Femur (tissue), 1 donor: ENCODE data around the gene RANBP9.

ENCODE experiments used
- DNase-seq: peaks from one replicate; pipeline ENCODE4 v3.0.0-alpha.2; 2017

Gene RANBP9

GRCh38 chr6:13648850-13649249, 62.8 kb downstream of the RANBP9 start:
- no peak for DNase-seq

GRCh38 chr6:13643125-13643524, 68.5 kb downstream of the RANBP9 start:
- no peak for DNase-seq

- DNase-seq: no peak
These were observed 70.3 kb downstream of the RANBP9 start for GRCh38 chr6:13641315-13641714.

DNA sequence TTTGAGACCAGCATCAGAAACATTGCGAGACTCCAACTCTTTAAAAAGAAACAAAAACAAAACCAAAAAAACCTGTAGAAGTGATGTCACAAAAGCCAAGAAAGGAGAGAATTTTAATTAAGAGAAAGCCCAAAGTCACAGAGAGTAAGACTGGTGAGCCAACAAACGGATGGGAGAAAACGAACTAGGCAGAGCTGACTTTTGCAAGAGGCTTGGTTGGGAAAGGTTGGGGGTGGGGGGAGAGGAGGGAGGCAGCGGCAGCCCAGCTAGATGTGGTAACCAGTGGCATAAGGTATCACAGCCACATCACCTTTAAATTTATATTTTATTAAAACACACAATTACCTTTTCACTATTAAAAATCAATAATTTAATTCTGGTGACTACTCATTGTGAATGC, 73.0 kb downstream of the RANBP9 start:
- DNase-seq: no peak

DNA sequence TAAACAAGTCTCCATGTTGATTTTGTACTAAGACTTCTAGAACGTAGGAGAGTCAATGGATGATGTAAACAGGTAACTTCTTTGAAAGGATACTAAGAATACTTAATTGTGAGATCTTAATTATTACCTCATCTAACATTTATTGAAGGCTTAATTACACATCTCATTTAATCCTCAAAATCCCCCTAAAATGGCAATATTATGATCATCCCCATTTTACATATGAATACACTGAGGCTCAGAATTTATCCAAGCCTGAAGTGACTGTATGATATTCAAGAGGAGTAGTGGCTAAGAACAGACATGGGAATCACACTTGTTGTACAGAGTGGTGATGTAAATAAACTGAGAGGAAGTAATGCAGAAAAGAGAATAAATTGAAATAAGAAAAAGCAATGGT, 73.6 kb downstream of the RANBP9 start:
- no peak for DNase-seq

- no peak for DNase-seq
These were observed 75.5 kb downstream of the RANBP9 start for GRCh38 chr6:13635948-13636658.

DNA sequence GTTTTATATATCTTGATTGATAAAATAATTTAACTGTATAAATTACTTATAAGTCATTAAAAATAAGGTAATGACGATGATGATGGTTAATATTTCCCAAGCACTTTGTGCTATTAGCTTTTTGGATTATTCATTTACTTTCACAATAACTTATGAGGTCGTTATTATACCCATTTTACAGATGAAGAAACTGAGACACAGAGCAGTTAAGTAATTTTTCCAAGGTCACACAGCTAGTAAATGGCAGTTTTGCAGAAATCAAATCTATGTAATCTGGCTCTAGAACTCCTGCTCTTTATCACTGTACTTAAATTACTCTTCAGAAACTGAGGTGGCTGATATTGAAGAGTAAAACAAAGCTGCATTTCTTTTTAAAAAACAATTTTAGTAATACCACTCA, 78.3 kb downstream of the RANBP9 start:
- no peak for DNase-seq

GRCh38 chr6:13630499-13630898, 81.1 kb downstream of the RANBP9 start:
- no peak for DNase-seq

- no peak for DNase-seq
These were observed 82.0 kb downstream of the RANBP9 start for GRCh38 chr6:13629459-13630116.

DNA sequence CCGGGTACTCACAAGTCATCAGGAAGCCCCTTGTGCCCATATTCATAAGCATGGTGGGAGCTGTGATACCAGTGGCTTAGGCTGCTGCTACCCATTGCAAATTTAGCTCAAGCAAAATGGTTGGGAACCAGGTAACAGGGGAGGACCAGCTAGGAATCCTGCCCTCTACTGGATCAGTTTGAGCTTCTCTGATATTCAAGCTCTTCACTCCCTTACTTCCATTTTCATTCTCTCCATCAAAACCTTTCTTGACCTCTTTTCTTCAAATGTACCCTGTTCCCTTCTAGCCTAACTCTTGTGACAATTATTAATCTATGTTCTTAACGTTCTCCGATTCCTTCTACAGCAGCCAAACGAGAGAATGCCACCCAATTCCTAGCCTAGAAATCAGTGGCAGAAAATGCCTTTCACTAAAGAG, 86.8 kb downstream of the RANBP9 start:
- DNase-seq: no peak

DNA sequence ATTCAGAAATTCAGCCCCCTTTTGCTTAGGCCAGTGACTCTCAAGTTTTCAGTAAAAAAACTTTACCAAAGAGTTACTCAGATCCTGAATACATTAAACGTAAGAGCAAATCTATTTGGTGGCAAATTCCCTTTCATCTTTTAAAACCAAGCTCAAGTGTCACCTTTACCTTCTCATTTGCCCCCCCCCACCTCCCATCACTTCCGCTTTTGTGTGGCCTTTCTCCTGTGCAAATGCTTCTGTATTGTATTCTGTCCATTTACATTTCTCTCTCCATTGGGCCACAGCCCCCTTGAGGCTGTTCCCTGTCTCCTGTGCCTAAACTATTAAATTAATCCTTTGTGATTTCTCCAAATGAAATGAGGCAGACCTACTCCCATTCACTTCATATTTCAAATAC, 94.6 kb downstream of the RANBP9 start:
- DNase-seq: no peak

- DNase-seq: peak; percentile 61
These were observed 95.9 kb downstream of the RANBP9 start for GRCh38 chr6:13615792-13616120.

DNA sequence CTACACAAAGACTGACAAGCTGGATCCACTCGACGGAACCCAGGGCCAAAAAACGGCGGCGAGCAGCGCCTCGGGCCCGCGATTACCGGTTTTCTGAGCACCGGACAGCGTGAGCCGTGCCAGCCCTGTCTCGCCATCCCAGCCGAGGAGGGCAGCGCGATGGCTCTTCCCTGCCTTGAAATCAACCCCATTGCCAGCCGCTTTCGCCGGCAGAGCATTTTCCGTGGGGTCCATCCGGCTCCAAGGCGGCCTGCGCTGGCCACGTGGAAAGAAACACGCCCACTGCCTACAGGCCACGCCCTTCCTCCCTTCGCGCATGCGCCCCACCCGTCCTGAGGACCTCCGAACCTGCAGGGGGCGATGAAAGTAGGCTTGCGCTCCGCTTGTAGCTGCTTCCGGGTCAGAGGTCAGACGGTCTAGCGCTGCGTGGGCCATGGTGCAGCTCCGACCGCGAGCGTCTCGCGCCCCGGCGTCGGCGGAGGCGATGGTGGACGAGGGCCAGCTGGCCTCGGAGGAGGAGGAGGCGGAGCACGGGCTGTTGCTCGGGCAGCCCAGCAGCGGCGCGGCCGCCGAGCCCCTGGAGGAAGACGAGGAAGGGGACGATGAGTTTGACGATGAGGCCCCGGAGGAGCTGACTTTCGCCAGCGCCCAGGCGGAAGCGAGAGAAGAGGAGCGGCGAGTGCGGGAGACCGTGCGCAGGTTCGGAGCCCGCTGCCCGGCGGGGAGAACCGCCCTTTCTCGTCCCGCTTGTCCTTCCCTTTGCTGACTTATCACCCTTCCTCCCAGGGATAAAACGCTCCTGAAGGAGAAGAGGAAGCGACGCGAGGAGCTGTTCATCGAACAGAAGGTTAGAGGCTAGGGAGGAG, 96.5 kb downstream of the RANBP9 start, which contains the start of gene NOL7:
NOL7 (plus strand) TSS at position 410 of the 866 bp plus-strand sequence; CDS start at position 434, 24 bp downstream.
- DNase-seq: peak; percentile 98

GRCh38 chr6:13614126-13614925, 97.3 kb downstream of the RANBP9 start:
- no peak for DNase-seq

DNA sequence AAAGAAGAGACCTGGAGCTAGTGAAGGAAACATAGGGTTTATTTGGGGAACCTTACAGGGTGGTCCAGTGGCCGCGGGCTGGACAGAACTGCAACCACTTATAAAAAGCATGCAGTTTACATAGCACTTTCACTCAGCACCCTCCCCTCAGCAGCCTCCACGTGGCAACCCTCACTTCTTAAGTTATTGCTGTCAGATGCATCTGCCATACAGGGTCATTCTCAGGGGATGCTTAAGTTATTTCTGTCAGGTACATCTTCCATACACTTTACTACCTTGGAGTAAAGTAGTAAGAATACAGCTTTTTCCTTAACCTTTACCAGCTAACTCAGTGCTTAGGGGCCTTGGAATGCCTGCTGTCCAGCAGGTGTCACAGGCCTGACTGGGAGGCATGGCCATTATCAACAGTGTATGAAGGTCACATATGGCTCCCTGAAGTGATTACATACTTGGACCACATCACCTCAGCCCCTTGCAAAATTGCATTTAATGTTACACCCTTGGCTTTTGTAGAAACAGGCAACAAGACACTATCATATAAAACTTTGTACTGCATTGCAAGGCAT, 98.5 kb downstream of the RANBP9 start:
- DNase-seq: no peak

- DNase-seq: no peak
These were observed 99.9 kb downstream of the RANBP9 start for GRCh38 chr6:13611715-13612114.

DNA sequence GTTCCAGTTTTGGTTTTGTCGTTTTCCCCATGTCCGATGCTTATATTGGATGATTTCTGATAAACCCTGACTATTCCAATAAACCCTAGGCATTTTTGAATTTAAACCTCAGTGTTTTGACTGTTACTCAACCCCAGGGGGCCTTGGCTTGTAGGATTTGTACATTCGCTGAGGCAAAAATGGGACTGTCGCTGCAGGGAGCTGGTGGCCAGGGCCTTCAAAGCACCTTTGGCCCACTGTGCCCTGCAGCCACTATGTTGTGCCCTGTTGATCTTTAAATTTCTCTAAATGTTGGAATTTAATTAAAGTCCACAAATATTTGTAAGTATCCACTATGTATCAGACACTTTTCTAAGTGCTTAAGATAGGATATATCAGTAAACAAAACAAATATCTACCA, 106.0 kb downstream of the RANBP9 start:
- no peak for DNase-seq

- no peak for DNase-seq
These were observed 106.9 kb downstream of the RANBP9 start for GRCh38 chr6:13604546-13605416.

GRCh38 chr6:13604135-13604534, 107.5 kb downstream of the RANBP9 start:
- no peak for DNase-seq

DNA sequence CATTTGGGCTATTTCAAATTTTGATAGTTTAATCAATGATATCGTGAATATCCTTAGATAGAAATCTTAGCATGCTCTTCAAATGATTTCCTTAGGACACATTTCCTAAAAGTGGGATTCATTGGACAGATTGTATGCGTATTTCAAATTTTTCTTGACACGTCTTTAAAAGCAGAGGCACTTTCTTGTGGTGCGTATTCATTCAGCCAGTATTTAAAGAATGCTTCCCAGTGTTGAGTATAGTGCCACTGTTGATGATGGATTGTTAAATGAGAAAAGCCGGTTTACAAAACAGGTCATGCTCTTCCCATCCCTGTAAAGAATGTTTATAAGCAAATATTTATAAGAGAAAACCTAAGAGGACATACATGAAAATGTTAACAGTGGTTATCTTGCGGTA, 111.6 kb downstream of the RANBP9 start:
- DNase-seq: no peak

GRCh38 chr6:13597073-13597472, 114.6 kb downstream of the RANBP9 start:
- DNase-seq: no peak

DNA sequence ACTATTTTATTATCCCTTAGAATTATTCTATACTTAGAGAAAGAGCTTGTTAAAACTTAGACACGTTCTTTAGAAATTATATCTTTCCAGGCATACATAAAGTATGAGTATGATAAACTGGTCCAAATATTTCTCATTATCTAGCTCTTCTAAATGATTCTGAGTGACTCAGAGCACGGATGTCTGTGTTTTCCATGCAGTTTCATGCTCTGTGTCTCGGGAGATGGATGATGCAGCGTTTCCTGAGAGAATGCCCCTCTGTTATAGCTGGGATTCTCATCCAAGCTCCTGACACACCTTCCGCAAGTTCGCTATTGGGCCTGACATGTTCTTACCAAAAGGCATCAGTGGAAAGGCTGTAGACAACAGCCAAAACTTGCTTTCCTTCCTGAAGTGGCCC, 117.9 kb downstream of the RANBP9 start:
- DNase-seq: no peak
